COLO829 (cell line): ENCODE results near the gene FAM107A.

Experiments
- DNase-seq: peaks from one replicate; pipeline ENCODE4 v3.0.0; 2012; ENCODE audit warnings: low spot score

The FAM107A gene

DNA sequence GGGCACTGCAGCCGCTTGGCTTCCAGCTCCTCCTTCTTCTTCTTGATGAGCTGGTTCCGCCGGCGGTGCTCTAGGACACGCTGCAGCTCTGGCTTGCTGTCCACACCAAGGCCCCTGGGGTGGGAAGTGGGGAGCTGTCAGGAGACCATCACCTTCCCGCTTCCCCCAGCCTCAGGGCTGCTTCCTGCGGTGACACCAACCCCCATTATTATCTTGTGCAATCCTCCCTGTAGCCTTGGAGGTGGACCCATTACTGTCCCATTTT is 10.0 kb downstream of the FAM107A start:
- DNase-seq = no peak

DNA sequence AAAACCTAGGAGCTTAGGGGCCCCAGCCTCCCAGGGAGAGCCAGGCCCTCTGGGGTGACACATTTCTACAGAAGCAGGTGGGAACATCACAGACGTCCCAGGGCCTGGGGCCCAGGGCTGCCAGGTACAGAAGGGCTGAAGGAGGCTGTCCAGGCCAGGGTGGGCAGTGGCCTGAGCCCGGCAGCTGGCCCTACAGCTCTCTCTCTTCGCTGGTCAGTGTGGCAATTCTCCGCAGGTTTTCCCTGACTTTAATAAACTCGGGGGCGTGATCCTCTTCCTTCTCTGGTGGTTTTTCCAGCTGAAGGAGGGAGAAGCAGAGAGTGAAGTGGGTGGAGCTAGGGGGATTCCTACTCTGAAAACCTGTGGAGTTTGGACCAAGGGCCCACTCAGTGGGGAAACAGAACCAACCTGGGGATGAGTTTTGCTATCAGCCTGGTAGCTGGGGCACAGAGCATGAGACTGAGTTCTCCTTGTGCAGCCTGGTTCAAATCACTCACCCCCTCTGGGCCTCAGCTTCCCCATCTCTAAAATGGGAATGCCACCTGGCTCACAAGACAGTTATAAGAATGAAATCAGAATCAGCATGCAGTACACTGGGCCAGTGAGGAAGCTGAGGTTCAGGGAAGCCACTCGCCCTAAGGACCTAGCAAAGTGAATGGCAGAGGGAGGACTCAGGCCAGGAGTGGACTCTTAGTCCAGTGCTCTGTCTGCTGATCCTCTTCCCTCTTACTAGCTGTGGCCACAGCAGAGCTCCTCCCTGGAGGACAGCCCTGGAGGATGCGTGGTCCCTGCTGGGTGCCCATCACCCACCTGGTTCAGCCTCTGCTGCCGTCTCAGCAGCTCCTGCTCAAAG is 10.6 kb downstream of the FAM107A start:
- DNase-seq = no peak

- DNase-seq = no peak
Measured at GRCh38 chr3:58565621-58566397, 11.4 kb downstream of the FAM107A start.

DNA sequence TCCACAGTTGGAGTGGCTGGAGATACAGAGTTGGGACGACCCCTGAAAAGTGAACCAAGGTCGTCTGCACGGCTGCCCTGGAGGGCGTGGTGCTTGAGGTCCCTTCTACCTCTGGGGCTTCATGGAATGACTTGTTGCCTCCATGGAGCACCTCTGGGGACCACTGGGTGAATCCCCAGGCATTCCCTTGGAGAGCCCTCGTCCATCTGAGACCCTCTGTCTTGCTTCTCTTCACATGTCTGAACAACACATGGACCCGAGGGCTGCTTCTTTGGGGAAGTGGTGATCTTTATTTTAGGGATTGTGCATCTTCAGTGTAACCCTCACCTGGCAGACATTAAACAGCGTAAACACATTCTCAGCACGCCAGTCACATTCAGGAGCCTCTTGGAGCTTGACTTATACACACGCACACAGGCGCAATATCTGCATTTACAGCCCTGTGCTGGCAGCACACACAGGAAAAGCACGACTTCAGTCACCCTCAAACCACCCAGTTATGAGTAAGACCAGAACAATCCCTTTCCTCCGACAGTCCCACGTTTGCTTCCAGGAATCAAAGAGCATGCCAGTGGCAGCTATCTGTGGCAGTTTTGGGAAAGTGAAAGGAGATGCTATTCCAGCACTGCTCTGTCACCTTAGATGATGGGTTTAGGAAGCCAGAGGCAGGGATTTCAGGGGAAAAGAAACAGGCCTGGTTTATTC is 12.6 kb downstream of the FAM107A start:
- no peak for DNase-seq

- no peak for DNase-seq
Measured at GRCh38 chr3:58564054-58564453, 13.1 kb downstream of the FAM107A start.

DNA sequence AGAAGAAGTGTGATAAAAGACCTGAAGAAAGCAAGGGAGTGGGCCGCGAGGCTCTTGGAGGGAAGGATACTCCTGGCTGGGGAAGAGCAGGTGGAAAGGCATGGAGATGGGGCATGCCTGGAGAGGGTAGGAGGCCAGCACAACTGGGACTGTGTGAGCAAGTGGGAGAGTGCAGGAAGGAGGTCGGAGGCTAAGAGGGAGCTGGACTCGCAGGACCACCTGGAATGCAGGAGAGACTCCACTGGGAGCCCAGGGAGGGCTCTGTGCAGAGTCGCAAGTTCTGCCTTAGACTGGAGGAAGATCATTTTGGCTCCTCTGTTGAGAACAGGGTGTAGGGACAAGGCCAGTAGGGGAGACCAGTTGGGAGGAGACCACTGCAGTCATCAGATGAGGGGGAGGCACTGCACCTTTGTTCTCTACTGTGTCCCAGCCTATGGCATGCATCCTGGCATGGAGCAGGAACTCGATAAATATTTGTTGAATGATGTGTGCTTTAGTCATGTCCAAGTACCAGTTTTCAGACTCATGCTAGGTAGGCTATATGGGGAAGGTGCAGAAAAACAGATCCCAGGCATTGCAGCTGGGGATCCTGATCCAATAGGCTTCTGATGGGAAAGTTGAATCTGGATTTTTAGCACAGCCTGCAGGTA is 13.7 kb downstream of the FAM107A start:
- no peak for DNase-seq

- no peak for DNase-seq
Measured at GRCh38 chr3:58562498-58562897, 14.7 kb downstream of the FAM107A start.

DNA sequence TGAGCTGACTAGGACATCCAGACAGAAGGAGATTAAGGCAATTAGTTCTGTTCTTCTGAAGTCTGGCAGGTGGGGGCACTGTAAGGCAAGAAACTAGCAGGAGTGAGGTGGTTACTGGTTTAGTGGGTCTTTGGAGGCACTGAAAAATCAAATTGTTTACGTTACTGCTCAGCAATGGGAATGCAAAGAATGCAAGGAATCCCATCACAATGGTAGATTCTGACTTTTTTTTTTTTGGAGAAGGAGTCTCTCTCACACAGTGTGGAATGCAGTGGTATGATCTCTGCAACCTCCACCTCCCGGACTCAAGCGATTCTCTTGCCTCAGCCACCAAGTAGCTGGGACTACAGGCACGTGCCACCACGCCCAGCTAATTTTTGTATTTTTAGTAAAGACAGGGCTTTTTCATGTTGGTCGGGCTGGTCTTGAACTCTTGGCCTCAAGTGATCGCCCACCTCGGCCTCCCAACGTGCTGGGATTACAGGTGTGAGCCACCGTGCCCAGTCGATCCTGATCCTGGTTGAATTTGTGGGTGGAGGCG is 16.4 kb downstream of the FAM107A start:
- peak; percentile 38 for DNase-seq

- DNase-seq = no peak
Measured at GRCh38 chr3:58559586-58559985, 17.6 kb downstream of the FAM107A start.

DNA sequence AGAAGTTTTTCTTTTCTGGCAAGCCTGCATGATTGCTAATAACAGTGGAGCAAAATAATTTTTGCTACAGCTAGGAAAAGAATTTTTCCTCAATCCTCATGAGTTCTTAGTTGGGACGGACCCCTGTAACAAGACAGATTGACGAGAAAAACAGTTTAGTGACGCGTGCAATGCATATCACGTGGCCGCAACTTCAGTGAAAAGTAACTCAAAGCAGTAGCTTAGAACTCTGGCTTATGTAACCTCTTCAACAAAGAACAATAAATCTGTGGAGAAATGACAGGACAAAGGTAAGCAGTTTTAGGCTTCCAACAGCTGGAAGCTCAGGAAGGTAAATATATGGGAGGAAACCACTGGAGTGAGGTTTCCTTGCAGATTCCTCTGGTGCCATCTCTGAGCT is 19.7 kb downstream of the FAM107A start:
- DNase-seq = no peak

- DNase-seq = no peak
Measured at GRCh38 chr3:58556761-58557221, 20.4 kb downstream of the FAM107A start.

GRCh38 chr3:58556001-58556400 is 21.2 kb downstream of the FAM107A start:
- DNase-seq = no peak

DNA sequence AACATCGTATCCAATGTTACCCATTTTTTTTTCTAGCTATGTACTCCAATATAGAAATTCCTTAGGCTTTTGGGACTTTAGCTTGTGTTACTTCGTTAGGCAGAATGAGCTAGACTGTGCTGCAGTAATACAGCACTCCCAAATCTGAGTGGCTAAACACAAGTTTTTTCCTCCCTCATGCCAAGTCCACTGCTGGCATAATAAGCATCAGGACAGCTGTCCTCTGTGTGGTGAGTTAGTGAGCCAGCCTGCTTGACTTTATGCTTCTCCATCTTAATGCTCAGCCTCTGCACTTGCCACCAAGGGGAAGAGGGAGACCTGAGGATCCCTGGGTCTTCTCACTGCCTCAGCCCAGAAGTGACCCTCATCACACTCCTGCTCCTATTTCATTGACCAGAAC is 22.0 kb downstream of the FAM107A start:
- no peak for DNase-seq

GRCh38 chr3:58553003-58553402 is 24.2 kb downstream of the FAM107A start:
- no peak for DNase-seq

DNA sequence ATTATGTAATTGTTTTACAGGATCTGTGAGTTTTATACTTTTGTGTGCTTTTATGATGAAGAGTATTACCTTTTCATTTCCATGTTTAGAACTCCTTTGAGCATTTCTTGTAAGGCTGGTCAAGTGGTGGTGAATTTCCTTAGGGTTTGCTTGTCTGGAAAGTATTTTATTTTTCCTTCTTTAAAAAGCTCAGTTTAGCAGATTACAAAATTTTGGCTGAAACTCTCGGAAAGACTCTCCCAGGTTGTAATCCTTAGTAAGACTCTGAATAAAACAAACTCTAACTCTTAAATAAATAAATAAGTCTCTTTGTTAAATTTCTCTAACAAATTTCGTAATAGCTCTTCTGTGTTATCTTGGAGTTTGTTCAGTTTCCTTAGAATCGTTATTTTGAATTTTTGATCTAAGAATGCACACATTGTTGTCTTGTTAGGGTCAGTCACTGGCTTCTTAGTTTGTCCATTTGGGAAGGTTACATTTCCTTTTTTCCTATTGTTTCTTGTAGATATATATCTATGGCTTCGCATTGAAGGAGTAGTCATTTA is 25.5 kb downstream of the FAM107A start:
- no peak for DNase-seq

DNA sequence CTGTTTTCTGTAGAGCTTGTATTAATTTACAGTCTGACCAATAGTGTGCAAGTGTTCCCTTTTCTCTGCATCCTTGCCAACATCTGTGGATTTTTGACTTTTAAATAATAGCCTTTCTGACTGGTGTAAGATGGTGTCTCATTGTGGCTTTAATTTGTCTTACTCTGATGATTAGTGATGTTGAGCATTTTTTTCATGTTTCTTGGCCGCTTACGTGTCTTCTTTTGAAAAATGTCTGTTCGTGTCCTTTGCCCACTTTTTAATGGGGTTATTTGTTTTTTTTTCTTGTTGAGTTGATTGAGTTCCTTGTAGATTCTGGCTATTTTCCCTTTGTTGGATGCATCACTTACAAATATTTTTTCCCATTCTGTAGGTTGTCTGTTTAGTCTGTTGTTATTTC is 32.6 kb downstream of the FAM107A start:
- no peak for DNase-seq

GRCh38 chr3:58540176-58540858 is 36.9 kb downstream of the FAM107A start:
- DNase-seq = no peak

- no peak for DNase-seq
Measured at GRCh38 chr3:58539626-58540025, 37.6 kb downstream of the FAM107A start.

DNA sequence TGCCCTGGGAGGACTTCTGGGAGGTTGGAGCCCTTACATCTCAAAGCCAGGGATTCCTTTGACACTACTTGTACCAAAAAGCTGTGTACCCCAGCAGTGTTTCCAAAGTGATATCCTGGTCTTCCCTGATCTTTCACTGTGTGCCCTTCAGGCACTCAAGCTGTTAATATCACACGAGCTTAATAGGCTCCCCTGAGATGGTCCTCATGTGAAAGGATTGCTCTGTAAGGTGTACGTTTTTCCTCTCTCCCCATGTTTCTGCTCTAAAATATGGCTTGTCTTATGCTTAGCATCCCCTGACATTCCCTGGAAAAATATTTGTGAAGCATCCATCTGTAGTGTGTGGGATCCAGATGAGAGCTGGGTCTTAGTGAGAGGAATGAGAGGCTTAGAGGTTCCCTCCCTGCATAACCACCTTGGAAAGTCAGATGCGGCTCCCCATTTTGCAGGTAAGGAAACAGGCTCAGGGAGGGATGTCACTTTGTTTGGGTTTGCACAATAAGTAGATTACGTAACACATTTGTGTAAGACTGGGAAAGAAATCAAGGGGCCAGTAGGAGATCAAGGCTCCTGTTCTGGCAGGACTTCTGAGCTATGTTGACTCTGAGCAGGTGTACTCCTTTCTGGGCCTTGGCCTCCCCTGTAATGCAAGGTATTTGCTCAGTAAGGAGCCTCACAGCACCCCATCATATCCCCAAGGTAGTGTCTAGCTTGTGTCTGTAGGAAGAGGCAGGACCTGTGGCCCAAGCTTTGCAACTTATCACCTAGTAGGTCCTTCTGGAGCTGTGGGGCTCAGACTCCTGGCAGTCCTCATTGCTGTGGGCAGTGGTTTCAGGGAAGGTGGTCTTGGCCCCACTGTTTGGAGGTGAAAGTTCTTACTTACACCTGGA is 39.5 kb downstream of the FAM107A start:
- no peak for DNase-seq
